Prostate gland (tissue), 2 donors: ENCODE measurements around the gene SMG6.

Experiments
- CTCF ChIP-seq, 4 experiments: fragments of 200-600 bp in 2 of 4; fragments of 450-650 bp in 2 of 4; sonication (generic) in 2 of 4; IDR thresholded peaks; 1 replicate in 3 of 4; 2 replicates in 1 of 4; pipeline ENCODE4 v1.5.1; 2016 to 2019; ENCODE audit warnings: antibody characterized with exemption in 4 of 4, mild to moderate bottlenecking in 2 of 4, moderate library complexity in 2 of 4
- POLR2A ChIP-seq: fragments of 450-650 bp; IDR thresholded peaks from one replicate; pipeline ENCODE4 v1.6.1; 2016; ENCODE audit warnings: antibody characterized with exemption, mild to moderate bottlenecking
- POLR2AphosphoS5 ChIP-seq: sonication (generic); formaldehyde crosslinking; IDR thresholded peaks from one replicate; pipeline ENCODE4 v1.6.1; 2017; ENCODE audit warnings: antibody characterized with exemption

GRCh38 chr17:2319051-2319450 lies 15.5 kb upstream of the SMG6 start:
- TF ChIP-seq CTCF (IDR thresholded peaks at IDR 0.05): no peak
- no peak for TF ChIP-seq POLR2A
- TF ChIP-seq POLR2AphosphoS5: no peak
